ENCODE measurements around the gene HKDC1.
"Not testable (repeated sequence)": the region's sequence is repeated elsewhere in the genome, so short reads cannot be mapped to it uniquely, and the experiment has no call there.

Gene HKDC1, protein sequence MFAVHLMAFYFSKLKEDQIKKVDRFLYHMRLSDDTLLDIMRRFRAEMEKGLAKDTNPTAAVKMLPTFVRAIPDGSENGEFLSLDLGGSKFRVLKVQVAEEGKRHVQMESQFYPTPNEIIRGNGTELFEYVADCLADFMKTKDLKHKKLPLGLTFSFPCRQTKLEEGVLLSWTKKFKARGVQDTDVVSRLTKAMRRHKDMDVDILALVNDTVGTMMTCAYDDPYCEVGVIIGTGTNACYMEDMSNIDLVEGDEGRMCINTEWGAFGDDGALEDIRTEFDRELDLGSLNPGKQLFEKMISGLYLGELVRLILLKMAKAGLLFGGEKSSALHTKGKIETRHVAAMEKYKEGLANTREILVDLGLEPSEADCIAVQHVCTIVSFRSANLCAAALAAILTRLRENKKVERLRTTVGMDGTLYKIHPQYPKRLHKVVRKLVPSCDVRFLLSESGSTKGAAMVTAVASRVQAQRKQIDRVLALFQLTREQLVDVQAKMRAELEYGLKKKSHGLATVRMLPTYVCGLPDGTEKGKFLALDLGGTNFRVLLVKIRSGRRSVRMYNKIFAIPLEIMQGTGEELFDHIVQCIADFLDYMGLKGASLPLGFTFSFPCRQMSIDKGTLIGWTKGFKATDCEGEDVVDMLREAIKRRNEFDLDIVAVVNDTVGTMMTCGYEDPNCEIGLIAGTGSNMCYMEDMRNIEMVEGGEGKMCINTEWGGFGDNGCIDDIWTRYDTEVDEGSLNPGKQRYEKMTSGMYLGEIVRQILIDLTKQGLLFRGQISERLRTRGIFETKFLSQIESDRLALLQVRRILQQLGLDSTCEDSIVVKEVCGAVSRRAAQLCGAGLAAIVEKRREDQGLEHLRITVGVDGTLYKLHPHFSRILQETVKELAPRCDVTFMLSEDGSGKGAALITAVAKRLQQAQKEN

DNA sequence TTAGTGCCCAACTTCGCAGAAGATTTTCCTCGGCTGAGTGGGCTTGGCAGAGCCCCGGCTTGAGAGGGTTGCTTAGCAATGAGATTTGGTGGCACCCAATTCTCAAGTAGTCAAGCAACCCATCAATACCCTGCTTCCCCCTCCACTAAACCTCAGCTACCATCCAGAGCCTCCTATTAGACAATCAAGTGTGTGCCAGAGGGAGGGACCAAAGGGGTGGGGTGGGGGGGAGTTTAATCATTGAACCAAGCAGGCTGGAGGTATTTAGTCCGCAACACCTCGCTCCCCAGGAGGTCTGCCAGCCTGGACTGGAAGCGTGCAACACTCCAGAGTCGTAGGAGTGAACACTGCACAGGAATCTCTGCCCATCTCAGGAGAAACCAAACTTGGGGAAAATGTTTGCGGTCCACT, at the start of gene HKDC1:
Gene HKDC1 (plus strand): TSS at position 292 of the 411 bp plus-strand sequence. CDS start 104 bp downstream, at position 396.
- peak in 4 of 56 donors; percentile 9 to 31 (median 15) for DNase-seq

DNA sequence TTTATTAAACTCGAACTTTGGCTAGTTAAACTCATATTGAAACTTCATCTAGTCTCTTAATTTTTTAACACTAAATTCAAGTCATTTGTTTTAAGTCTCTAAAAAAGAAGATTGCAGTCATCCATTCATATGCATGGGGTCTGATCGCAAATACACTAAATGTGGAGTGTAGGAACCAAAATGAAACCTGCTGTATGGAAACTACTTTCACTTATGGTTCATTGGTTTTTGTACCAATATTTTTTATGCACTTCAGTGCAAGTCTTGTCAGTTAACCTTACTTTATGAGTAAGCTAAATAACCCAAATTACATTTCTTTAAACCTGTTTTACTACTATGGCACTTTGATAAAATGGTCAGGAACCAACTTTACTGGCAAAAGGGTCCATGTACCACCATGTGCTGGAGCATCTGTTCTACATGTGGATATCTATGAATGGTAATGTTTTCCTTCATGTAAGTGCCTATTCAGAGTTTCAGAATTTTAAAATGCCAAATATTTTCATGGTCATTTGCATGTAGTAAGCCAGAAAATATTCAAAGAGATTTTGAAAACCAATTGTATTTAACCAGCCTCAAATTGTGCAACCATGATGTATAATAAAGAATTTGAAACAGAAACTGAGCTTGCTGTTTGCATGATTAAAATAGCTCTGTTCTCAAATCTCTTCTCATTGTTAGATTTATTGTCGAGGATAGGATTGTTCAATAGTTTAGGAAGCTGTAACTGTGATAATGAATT, 47.7 kb upstream of the HKDC1 start:
- DNase-seq: no peak

DNA sequence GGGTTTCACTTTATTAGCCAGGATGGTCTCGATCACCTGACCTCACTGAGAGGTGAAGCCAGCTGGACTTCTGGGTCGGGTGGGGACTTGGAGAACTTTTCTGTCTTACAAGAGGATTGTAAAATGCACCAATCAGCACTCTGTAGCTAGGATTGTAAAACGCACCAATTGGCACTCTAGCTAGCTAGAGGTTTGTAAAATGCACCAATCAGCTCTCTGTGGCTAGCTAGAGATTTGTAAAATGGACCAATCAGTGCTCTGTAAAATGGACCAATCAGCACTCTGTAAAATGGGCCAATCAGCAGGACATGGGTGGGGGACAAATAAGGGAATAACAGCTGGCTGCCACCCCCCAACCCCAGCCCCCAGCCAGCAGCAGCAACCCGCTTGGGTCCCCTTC, 44.8 kb upstream of the HKDC1 start:
- DNase-seq: not testable (repeated sequence)

DNA sequence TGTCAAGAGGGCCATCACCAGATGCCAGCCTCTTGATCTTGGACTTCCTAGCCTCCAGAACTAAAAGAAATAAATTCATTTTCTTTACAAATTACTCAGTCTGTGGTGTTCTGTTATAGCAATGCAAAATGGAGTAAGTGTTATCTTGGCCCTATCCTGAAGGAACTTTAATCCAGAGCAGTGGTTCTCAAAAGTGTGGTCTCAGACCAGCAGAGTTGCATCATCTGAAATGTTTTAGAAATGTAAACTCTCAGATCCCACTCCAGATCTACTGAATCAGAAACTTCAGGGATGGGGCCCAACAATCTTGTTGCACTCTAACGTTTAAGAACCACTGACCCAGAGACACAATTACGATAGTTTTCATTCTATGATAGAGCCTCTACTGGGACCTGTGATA, 43.3 kb upstream of the HKDC1 start:
- no peak for DNase-seq

DNA sequence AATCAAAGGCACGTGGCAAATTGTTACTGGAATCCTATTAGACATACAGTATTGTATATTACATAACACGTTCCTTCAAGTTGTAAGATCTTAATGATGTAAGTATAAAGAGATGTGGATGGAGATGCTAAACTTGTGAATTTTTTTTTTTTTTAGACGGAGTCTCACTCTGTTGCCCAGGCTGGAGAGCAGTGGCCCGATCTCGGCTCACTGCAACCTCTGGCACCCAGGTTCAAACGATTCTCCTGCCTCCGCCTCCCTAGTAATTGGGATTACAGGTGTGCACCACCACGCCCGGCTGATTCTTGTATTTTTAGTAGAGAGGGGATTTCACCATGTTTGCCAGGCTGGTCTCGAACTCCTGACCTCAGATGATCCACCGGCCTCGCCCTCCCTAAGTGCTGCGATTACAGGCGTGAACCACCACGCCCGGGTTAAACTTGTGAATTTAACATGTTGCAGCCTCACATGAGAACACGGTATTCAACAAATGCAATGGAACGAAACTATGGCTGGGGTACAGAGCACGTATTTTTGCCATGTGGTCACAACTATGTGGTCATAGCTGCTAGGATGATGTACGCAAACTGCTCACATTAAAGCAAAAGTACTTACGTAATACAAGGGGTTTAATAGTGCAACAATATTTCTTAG, 40.9 kb upstream of the HKDC1 start:
- peak in 9 of 56 donors; percentile 1 to 51 (median 11) for DNase-seq

DNA sequence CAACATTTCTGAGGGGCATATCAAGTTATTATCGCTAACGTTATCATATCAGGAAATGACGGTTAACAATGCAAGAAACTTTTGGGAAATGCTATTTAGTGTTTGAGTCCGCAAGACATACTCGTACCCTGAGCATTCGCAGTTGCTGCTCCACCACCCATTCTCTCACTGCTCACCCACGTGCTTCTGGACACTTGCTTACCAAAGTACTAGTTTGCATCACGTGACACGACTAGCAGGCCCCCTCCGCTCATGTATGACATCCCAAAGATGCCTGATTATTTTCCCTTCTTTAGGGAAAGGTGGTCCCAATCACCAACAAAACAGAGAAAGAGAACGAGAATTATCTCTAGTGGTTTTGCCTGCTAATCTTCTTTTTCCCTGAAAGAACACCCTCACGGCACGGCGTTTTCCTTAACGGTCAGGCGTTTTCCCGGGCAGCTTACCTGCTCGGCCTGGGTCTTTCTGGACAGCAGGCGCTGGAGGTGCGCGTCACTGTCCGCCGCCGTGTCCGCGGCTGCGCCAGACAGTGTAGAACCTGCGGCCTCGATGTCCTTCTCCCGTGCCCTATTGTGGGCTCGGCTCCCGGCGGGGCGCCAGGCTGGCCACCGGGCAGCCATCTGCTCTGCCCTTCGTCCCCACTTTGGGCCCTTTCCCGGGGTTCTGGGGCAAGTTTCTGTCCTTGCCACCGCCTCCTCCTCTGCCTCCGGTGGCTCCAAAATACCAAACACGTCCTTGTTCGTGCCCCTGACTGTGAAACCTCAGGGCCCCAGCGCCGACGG, 40.2 kb upstream of the HKDC1 start, which contains the start of gene SUPV3L1:
Gene SUPV3L1 (plus strand): TSS at position 492 of the 782 bp plus-strand sequence. CDS start 58 bp downstream, at position 550.
- peak; percentile 65 to 98 (median 91) for DNase-seq

DNA sequence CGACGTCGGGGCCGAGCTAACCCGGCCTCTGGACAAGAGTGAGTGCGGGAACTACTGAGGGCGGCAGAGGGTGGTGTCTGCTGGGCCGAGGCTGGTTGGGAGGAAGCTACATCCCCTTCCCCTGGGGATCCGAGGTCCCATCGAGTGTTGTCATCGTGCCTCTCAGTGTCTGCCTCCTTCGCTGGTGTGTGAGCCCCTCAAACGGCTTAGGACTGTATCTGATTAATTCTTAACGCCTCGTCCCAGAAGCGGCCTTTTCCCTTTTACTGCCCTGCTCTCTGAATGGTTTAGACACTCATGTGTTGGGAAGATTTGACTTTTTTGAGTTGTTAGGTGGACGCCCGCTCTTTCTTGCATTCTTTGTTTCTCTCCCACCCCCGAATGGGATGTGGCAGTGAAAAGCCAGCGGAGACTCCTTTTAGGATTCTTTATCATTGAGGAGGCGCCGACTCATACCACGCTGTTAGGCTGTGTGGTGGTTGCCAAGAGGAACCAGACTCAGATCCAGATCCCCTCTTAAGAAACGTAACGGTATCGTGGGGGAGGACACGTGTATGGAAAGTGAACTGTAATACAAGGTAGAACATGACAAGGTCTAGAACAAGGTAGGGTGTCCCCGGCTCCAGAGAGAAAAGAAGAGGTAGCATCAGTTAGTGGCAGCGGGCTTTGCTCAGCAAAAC, 39.5 kb upstream of the HKDC1 start:
- DNase-seq: peak in 19 of 56 donors; percentile 0 to 51 (median 17)

DNA sequence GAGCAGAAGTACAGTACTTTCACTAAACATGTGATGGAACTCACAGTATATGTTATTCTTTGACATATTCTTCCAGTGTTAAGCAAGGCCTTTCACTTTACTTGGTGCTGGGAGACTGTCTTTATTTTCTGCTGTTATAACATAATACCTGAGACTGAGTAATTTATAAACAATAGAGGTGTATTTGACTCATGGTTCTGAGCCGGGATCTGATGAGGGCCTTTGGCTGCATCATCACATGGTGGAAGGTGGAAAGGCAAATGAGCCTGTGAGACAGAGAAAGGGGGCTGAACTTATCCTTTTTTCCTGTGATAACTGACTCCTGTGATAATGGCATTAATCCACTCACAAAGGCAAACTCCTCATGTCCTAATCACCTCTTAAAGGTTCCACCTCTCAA, 38.7 kb upstream of the HKDC1 start:
- no peak for DNase-seq

DNA sequence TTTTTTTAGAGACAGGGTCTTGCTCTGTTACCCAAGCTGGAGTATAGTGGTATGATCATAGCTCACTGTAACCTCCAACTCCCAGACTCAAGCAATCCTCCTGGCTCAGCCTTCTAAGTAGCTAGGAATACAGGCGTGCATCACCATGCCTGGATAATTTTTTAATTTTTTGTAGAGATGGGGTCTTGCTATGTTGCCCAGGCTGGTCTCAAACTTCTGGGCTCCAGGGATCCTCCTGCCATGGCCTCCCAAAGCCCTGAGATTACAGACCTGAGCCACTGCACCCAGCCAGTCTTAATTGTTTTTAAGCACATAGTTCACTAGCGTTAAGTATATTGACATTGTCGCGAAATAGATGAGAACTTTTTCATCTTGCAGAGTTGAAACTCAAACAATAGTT, 38.1 kb upstream of the HKDC1 start:
- no peak for DNase-seq

DNA sequence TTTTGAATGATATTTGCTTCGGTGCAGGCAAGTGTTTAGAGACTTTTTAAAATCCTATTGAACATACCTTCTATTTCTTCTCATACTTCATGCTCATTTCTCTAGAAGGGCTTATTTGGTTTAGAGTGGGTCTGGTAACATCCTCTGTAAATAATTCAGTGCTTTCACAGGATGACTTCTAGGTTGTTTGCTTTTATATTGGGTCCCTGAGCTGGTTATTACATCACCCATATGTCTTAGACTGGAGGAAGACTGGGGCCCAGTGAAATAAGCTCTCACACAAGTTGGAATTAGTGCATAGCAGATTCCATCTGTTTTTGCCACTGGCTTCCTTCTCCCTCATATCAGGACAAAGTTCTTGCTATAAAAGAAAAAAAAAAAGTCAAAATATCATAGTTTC, 33.6 kb upstream of the HKDC1 start:
- DNase-seq: no peak

DNA sequence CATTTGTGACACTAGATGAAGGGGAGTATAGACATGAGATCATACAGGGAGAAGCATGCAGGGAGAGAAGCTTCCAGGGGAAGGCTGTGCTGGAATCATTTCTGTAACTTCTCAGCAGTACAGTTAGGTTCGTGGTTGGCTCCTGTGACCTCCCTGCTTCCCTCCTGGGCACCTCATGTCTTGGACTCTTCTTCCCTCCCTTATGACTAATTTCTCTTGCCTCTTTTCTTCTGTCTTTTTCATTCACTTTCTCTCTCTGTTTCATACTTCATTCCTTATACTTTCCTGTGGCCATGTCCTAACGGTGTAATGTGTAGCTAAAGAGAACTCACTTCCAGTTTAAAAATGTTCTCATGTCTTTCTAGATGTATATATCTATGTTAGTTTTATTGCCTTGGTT, 19.1 kb upstream of the HKDC1 start:
- no peak for DNase-seq

DNA sequence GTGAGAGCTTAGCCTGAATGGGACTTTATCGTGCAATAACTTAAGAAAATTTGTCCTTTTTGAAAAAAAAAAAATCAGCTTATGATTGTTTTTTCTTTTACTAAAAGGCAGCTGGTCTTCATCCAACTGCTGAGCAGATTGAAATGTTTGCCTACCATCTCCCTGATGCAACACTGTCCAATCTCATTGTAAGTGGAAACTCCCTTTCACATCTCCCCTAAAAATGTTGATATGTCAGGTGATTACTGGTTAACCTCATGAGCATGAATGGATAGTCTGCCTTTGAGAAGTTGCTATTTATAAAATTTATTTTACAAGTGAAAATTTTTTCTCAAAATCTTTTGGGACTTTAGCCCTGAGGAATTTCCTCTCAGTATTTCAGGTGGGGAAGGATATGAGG, 17.8 kb upstream of the HKDC1 start:
- DNase-seq: no peak

DNA sequence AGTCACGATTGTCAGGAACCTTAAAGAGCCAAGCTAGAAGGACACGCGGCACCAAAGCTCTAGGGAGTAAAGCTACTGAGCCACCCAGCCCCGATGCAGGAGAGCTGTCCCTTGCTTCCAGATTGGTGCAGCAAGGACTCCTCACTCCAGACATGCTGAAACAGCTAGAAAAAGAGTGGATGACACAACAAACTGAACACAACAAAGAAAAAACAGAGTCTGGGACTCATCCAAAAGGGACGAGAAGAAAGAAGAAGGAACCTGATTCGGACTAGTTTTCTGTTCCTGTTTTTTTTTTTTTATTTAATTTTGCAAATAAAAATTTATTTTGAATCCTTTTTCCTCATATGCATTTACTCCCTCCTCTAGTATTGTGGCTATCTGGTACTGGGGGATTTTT, 11.4 kb upstream of the HKDC1 start:
- no peak for DNase-seq

DNA sequence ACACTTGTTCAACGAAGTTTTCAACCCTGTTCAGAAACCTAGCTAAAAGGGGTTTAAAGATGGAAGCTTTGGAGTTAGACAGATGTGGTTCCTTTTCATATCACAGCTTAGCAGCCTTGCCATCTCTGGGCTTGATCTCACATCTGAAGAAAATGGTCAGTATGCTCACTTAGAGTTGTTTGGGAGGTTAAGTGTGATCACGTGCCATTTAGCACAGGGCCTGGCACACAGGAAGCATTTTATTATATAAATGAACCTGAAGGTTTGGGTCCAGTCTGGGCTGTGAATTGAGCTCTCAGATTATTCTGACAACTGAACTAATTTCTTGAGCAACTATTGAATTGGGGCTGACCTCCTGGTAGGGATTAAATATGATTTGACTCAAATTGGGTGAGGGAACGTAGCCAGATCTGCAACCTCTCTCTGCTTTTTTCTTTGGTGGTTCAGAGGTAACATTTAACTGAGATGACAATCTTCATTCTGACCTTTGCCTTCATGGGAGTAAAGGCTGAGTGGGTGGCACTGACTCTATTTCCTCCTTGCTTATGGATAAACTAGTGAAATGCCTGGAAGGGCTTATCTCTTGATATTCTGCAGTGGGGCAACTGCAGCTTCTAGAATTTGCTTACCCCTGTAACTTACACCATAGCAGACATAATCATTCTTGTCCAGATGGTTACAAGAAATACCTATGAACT, 10.2 kb upstream of the HKDC1 start:
- no peak for DNase-seq

DNA sequence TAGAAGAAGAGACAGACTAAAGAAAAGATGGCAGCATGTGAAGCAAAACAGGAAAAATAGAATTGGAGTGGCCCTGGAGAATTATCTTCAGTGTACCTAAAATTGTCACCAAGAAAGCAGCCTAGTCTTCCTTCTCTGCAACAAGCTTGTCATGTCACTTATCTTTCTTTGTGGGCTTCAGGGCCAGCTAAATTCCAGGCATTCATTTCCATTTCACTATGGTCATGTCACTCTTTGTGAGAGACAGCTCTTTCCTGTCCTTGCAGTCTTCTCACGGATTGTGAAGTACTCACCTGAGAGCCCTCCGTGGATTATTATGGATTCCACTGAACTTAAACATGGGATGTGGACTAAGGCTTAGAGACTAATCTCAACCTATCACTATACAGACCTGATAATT, 9.0 kb upstream of the HKDC1 start:
- DNase-seq: no peak

DNA sequence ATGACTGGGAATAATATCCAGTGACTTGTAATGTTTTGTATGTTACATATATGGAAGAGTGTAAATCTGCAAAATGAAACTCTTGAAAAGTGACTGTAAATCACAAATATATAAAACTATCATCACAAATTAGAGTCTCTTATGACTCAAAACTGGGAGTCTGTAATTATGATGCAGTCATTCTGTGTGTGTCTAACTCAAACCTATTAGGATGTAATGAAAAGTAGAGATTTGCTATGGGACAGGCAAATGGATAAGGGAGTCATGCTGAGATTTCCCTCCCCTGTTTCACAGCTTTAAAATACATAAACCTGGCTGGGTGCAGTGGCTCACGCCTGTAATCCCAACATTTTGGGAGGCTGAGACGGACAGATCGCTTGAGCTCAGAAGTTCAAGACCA, 8.6 kb upstream of the HKDC1 start:
- DNase-seq: no peak

DNA sequence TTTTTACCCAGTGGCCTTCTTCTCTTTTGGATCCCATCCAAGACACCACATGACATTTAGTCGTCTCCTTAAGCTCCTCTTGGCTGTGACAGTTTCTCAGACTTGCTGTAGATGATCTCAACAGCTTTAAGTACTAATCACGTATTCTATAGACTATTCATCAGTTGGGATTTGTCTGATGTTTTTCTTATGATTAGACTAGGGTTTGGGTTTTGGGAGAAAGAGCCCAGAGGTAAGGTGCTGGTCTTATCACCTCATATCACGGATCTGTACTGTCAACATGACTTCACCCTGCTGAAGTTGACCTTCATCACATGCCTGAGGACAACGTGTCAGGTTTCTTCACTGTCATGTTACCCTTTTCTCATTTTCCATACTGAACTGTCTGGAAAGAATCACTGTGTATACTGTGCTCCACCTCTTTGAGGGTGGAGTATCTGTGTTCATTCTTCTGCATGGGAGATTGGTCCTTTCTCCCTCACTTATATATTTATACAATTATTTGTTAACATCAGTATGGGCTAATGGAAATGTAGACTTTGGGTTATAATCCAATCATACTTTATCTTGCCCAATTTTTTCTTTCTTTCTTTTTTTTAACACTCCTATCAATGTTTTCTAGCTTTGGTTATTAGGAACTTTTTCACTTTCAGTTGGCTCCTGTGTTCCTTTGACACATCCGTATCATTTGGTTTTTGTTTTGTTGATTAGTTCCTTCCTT, 6.4 kb upstream of the HKDC1 start:
- no peak for DNase-seq

DNA sequence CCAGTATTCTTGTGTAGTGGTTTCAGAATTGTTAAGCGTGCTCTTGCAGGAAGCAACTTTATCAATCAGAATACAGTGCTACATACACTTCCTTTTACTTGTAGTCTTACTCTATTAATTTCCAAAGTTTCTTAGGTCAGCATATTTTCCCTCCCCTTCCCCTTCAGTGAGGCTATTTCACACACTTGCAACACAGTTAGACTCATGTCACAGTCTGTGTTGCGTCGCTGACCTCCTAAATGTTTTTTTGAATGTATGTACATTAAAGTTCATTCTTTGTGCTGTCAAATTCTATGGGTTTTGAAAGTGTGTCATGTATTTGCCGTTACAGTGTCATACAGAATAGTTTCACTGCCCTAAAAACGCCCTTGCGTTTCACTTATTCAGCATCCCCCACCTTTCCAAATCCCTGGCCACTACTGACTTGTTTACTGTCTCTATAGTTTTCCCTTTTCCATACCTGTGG, 5.4 kb upstream of the HKDC1 start:
- no peak for DNase-seq

Data from nucleus accumbens (tissue), 56 donors.